B cell (primary cell): ENCODE results near the gene TALDO1. TPM values are rescaled to one million over a fixed set of nuclear protein-coding genes. Genes with fewer than 3 reads are reported as not detected.
A peak's percentile ranks its signal among the peaks of the same experiment; 100 is the strongest.

Source experiments
- ATAC-seq: fragments of 200-7000 bp; cut with Tn5 transposase; one replicate; pipeline ENCODE4 v1.10.0; 2021; ENCODE audit warnings: low read depth, mild to moderate bottlenecking, moderate number of reproducible peaks, moderate library complexity
- CTCF ChIA-PET: fragments of 350-600 bp; sonication (Branson Sonifier 250); formaldehyde crosslinking; loops from one replicate; lab custom pipeline; 2021; ENCODE audit warnings: antibody characterized with exemption, inconsistent platforms; lab: Charles Lee
- POLR2A ChIA-PET: fragments of 350-600 bp; sonication (Branson Sonifier 250); formaldehyde crosslinking; loops from one replicate; lab custom pipeline; 2021; ENCODE audit warnings: antibody characterized with exemption; lab: Charles Lee
- DNase-seq: peaks from one replicate; pipeline ENCODE4 v3.0.0; 2013
- H2AFZ ChIP-seq: 2 replicates; pipeline ENCODE4 v1.6.1; 2012; ENCODE audit warnings: mild to moderate bottlenecking, low read depth, low read length; ENCODE audit not compliant: insufficient read depth, poor library complexity, severe bottlenecking
- H3K27ac ChIP-seq, 2 donors: 1 replicate in 1 of 2; 2 replicates in 1 of 2; pipeline ENCODE4 v1.5.1; 2012 to 2013; ENCODE audit warnings: low read length in 2 of 2, mild to moderate bottlenecking in 2 of 2, moderate library complexity in 1 of 2
- H3K27me3 ChIP-seq, 4 experiments: fragments of 200-600 bp in 1 of 4; sonication (generic) in 1 of 4; replicated peaks in 1 of 4; 1 replicate in 2 of 4; 2 replicates in 2 of 4; pipeline versions ENCODE4 v1.6.1 to v1.7.0; 2013 to 2016; ENCODE audit warnings: low read length in 3 of 4, mild to moderate bottlenecking in 2 of 4, mixed read lengths in 1 of 4, moderate library complexity in 1 of 4; ENCODE audit not compliant: insufficient read depth in 4 of 4, control insufficient read depth in 3 of 4; ENCODE audit errors: control extremely low read depth in 1 of 4
- H3K36me3 ChIP-seq, 2 experiments: replicated peaks in 1 of 2; 1 replicate in 1 of 2; 2 replicates in 1 of 2; pipeline versions ENCODE4 v1.6.1 to v1.7.1; 2013; ENCODE audit warnings: low read length in 1 of 2; ENCODE audit not compliant: insufficient read depth in 2 of 2, control insufficient read depth in 1 of 2; ENCODE audit errors: control extremely low read depth in 1 of 2, extremely low read depth in 1 of 2
- H3K4me1 ChIP-seq, 2 donors: fragments of 200-600 bp in 1 of 2; sonication (generic) in 1 of 2; 1 replicate in 1 of 2; 2 replicates in 1 of 2; pipeline versions ENCODE4 v1.5.1 to v1.6.1; 2013 to 2017; ENCODE audit warnings: low read length in 2 of 2; ENCODE audit not compliant: control insufficient read depth in 2 of 2, insufficient read depth in 2 of 2
- H3K4me2 ChIP-seq: replicated peaks from 2 replicates; pipeline ENCODE3; 2012; ENCODE audit warnings: mild to moderate bottlenecking, low read depth, low read length; ENCODE audit not compliant: poor library complexity, severe bottlenecking
- H3K4me3 ChIP-seq, 5 experiments: fragments of 200-600 bp in 1 of 5; sonication (generic) in 1 of 5; 1 replicate in 3 of 5; 2 replicates in 2 of 5; pipeline versions ENCODE4 v1.5.1 to v1.7.0; 2011 to 2016; ENCODE audit warnings: low read length in 4 of 5, mild to moderate bottlenecking in 4 of 5, low read depth in 2 of 5, control low read depth in 1 of 5, moderate library complexity in 1 of 5; ENCODE audit not compliant: insufficient read depth in 1 of 5; ENCODE audit errors: control extremely low read depth in 1 of 5, extremely low read depth in 1 of 5
- H3K79me2 ChIP-seq: fragments of 200-600 bp; sonication (generic); one replicate; pipeline ENCODE4 v1.6.0; 2016; ENCODE audit warnings: low read length; ENCODE audit not compliant: control insufficient read depth, insufficient read depth
- H3K9ac ChIP-seq: fragments of 200-600 bp; sonication (generic); 2 replicates; pipeline ENCODE4 v1.6.1; 2017; ENCODE audit warnings: mild to moderate bottlenecking, low read length, moderate library complexity
- H3K9me3 ChIP-seq, 3 donors: one replicate each; pipeline versions ENCODE4 v1.6.1 to v1.7.1; 2013; ENCODE audit warnings: low read length in 2 of 3; ENCODE audit not compliant: control insufficient read depth in 2 of 3, insufficient read depth in 1 of 3; ENCODE audit errors: control extremely low read depth in 1 of 3
- H4K20me1 ChIP-seq: 2 replicates; pipeline ENCODE4 v1.6.0; 2012; ENCODE audit warnings: mild to moderate bottlenecking, low read length; ENCODE audit not compliant: insufficient read depth, control insufficient read depth, poor library complexity, severe bottlenecking
- H3K27ac Mint-ChIP-seq: one replicate; pipeline ENCODE4 v1.8.0; 2021; ENCODE audit warnings: mixed read lengths
- H3K27me3 Mint-ChIP-seq: one replicate; pipeline ENCODE4 v1.8.0; 2021; ENCODE audit warnings: mixed read lengths
- H3K4me1 Mint-ChIP-seq: one replicate; pipeline ENCODE4 v1.8.0; 2021; ENCODE audit warnings: mixed read lengths
- H3K4me3 Mint-ChIP-seq: one replicate; pipeline ENCODE4 v1.8.0; 2021; ENCODE audit warnings: mixed read lengths
- H3K9me3 Mint-ChIP-seq: one replicate; pipeline ENCODE4 v1.8.0; 2022; ENCODE audit warnings: mixed read lengths; ENCODE audit not compliant: insufficient read depth
- EZH2 ChIP-seq: IDR thresholded peaks from 2 replicates; pipeline ENCODE4 v1.6.1; 2012; ENCODE audit warnings: borderline replicate concordance, low read depth, mild to moderate bottlenecking, moderate library complexity, low read length; ENCODE audit not compliant: insufficient read depth, poor library complexity, severe bottlenecking
- WGBS: methylation state at CpG from one replicate; pipeline ENCODE4 v1.1.5; 2013; ENCODE audit warnings: missing lambda C conversion rate; ENCODE audit not compliant: insufficient coverage; 5-methylcytosine and 5-hydroxymethylcytosine counted together
- intact Hi-C: fragments of 100-400 bp; cut with micrococcal nuclease; formaldehyde crosslinking; loops from one replicate; pipeline ENCODE4 v1.10.0; 2022
- polyA plus RNA-seq: library from polyadenylated mRNA; depleted of rRNA; stranded (reverse); fragments of >200 nt; gene quantifications from 2 replicates; pipeline ENCODE4 v1.2.3, GENCODE V29; 2012
- total RNA-seq, 2 donors: library from RNA; stranded (reverse); fragments of 120-200 nt in 1 of 2; gene quantifications; 1 replicate in 1 of 2; 2 replicates in 1 of 2; pipeline versions ENCODE4 v1.2.3 to v1.2.4, GENCODE V29; 2013 to 2022
- TF ChIP-seq, protein P1 (sequence below): fragments of 200-600 bp; IDR thresholded peaks from one replicate; pipeline ENCODE4 v1.8.0; 2022; ENCODE audit warnings: antibody characterized with exemption, mild to moderate bottlenecking

The TALDO1 gene
- total and polyA plus RNA-seq, 2 donors (not counting 1 experiment from before 2014, with no cell fraction given) = 82.4 to 116 TPM

DNA sequence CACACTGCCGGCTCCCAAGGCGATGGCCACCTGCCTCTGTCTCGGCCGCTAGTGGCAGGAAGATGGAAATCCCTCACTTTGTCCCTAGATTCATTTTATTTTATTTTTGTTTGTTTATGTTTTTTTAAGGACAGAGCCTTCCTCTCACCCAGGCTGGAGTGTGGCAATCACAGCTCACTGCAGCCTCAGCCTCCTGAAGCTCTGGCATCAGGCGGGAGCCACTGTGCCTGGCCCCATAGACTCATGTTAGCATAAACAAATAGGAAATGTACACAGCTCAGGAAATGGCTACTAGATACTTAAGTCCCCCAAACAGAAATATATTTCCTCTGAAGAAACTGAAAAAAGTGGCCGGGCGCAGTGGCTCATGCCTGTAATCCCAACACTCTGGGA, 48.2 kb upstream of the TALDO1 start:
- H3K4me2 ChIP-seq = no peak overlapping the region
- no peaks in the 10 kb centered on the region for H3K9me3 ChIP-seq
- H3K27me3 ChIP-seq = no peaks in the 10 kb centered on the region
- H3K4me3 ChIP-seq = no peak overlapping the region
- H3K4me1 ChIP-seq = peaks cover 17 to 25% of the 10 kb centered on the region in 2 donors
- DNase-seq = no peak
- H2AFZ ChIP-seq = no peak overlapping the region
- Mint-ChIP-seq H3K4me1 (peaks cover 25% of the 10 kb centered on the region), H3K27ac (peak overlapping the region; percentile 46), H3K27me3 (no peaks in the 10 kb centered on the region), H3K9me3 (no peaks in the 10 kb centered on the region), H3K4me3 (no peak overlapping the region)
- intact Hi-C loops = loop anchor here (5.0 kb wide), 2 partner anchors 132 to 1703 kb away; partner anchors contain the start of gene TSSC4
- peaks cover 9% of the 10 kb centered on the region for H3K79me2 ChIP-seq
- CTCF ChIA-PET = interaction anchor here (0.9 to 1.1 kb wide), 3 partner anchors 13 to 145 kb away, joined by 3 read pairs; no protein-coding TSS in a partner anchor
- POLR2A ChIA-PET = no interaction called here
- ATAC-seq = no peak
- TF ChIP-seq EZH2 = no peak
- TF ChIP-seq, protein P1, sequence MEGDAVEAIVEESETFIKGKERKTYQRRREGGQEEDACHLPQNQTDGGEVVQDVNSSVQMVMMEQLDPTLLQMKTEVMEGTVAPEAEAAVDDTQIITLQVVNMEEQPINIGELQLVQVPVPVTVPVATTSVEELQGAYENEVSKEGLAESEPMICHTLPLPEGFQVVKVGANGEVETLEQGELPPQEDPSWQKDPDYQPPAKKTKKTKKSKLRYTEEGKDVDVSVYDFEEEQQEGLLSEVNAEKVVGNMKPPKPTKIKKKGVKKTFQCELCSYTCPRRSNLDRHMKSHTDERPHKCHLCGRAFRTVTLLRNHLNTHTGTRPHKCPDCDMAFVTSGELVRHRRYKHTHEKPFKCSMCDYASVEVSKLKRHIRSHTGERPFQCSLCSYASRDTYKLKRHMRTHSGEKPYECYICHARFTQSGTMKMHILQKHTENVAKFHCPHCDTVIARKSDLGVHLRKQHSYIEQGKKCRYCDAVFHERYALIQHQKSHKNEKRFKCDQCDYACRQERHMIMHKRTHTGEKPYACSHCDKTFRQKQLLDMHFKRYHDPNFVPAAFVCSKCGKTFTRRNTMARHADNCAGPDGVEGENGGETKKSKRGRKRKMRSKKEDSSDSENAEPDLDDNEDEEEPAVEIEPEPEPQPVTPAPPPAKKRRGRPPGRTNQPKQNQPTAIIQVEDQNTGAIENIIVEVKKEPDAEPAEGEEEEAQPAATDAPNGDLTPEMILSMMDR = no peak
- peaks cover 0 to 19% of the 10 kb centered on the region in 2 experiments for H3K36me3 ChIP-seq
- no peak overlapping the region for H3K27ac ChIP-seq
- 100% methylated on average over 2 of the region's 7 CpGs for WGBS
- H4K20me1 ChIP-seq = peaks cover 2% of the 10 kb centered on the region
- H3K9ac ChIP-seq = no peak overlapping the region

GRCh38 chr11:699753-700152, 47.5 kb upstream of the TALDO1 start:
- ChIA-PET POLR2A (no interaction called here), CTCF (interaction anchor here (0.9 to 1.1 kb wide), 4 partner anchors 13 to 145 kb away, joined by 3 read pairs; no protein-coding TSS in a partner anchor)
- Mint-ChIP-seq H3K27me3 (no peaks in the 10 kb centered on the region), H3K27ac (peak overlapping the region; percentile 37), H3K4me1 (peaks cover 25% of the 10 kb centered on the region), H3K4me3 (no peak overlapping the region), H3K9me3 (no peaks in the 10 kb centered on the region)
- H3K9me3 ChIP-seq = no peaks in the 10 kb centered on the region
- DNase-seq (no peak), ATAC-seq (no peak)
- H4K20me1 ChIP-seq = peaks cover 2% of the 10 kb centered on the region
- peaks cover 15 to 22% of the 10 kb centered on the region in 2 donors for H3K4me1 ChIP-seq
- peaks cover 0 to 19% of the 10 kb centered on the region in 2 experiments for H3K36me3 ChIP-seq
- H3K4me2 ChIP-seq = no peak overlapping the region
- H3K79me2 ChIP-seq = peaks cover 10% of the 10 kb centered on the region
- TF ChIP-seq EZH2 = no peak
- TF ChIP-seq, protein P1 = no peak
- H3K27ac ChIP-seq = no peak overlapping the region
- WGBS = 100% methylated on average over 1 of the region's 1 CpG
- intact Hi-C loops = loop anchor here (5.0 kb wide), 2 partner anchors 132 to 1703 kb away; partner anchors contain the start of gene TSSC4
- no peaks in the 10 kb centered on the region for H3K27me3 ChIP-seq
- no peak overlapping the region for H3K4me3 ChIP-seq
- H3K9ac ChIP-seq = no peak overlapping the region
- H2AFZ ChIP-seq = no peak overlapping the region
